Lung (tissue), 12 donors: ENCODE data around the gene CLCF1. TPM values are rescaled to one million over a fixed set of nuclear protein-coding genes. Genes with fewer than 3 reads are reported as not detected.
A peak's percentile ranks its signal among the peaks of the same experiment; 100 is the strongest.

Experiments used
- ATAC-seq: fragments of 200-7000 bp; cut with Tn5 transposase; one replicate; pipeline ENCODE4 v1.9.1; 2020; ENCODE audit warnings: moderate number of reproducible peaks; ENCODE audit not compliant: insufficient read depth, low FRiP score
- DNase-seq, 3 donors: peaks; one replicate each; pipeline ENCODE4 v3.0.0-alpha.2; 2013 to 2017
- H3K27ac ChIP-seq, 2 donors: one replicate each; pipeline ENCODE4 v1.5.1; 2013; ENCODE audit warnings: mild to moderate bottlenecking in 2 of 2, moderate library complexity in 2 of 2, control low read depth in 1 of 2, inconsistent platforms in 1 of 2, low read depth in 1 of 2, low read length in 1 of 2
- H3K27me3 ChIP-seq, 3 donors: one replicate each; pipeline ENCODE4 v1.5.1; 2013; ENCODE audit warnings: low read length in 2 of 3; ENCODE audit not compliant: control insufficient read depth in 3 of 3, insufficient read depth in 3 of 3
- H3K36me3 ChIP-seq, 4 donors: one replicate each; pipeline ENCODE4 v1.5.1; 2013; ENCODE audit warnings: low read length in 4 of 4, mild to moderate bottlenecking in 1 of 4, moderate library complexity in 1 of 4; ENCODE audit not compliant: control insufficient read depth in 4 of 4, insufficient read depth in 4 of 4
- H3K4me1 ChIP-seq, 5 donors: one replicate each; pipeline ENCODE4 v1.5.1; 2013; ENCODE audit warnings: low read length in 5 of 5, mild to moderate bottlenecking in 2 of 5, moderate library complexity in 1 of 5; ENCODE audit not compliant: control insufficient read depth in 5 of 5, insufficient read depth in 5 of 5
- H3K4me3 ChIP-seq: one replicate; pipeline ENCODE4 v1.5.1; 2013; ENCODE audit warnings: mild to moderate bottlenecking, control low read depth, moderate library complexity
- H3K9ac ChIP-seq, 2 donors: one replicate each; pipeline ENCODE4 v1.5.1; 2013; ENCODE audit warnings: low read length in 2 of 2, control low read depth in 1 of 2; ENCODE audit not compliant: insufficient read depth in 1 of 2
- H3K9me3 ChIP-seq, 4 donors: one replicate each; pipeline ENCODE4 v1.5.1; 2013; ENCODE audit warnings: low read length in 3 of 4, mild to moderate bottlenecking in 1 of 4, moderate library complexity in 1 of 4; ENCODE audit not compliant: control insufficient read depth in 4 of 4, insufficient read depth in 3 of 4
- CTCF ChIP-seq: IDR thresholded peaks from 2 replicates; pipeline ENCODE4 v1.5.1; 2012; ENCODE audit warnings: mild to moderate bottlenecking; ENCODE audit errors: control extremely low read depth, extremely low read depth
- WGBS, 2 donors: extraction: QIAGEN DNeasy Blood & Tissue Kit; methylation state at CpG; one replicate each; pipeline ENCODE4 v1.1.7; 2013; 5-methylcytosine and 5-hydroxymethylcytosine counted together
- polyA plus RNA-seq, 2 donors: library from polyadenylated mRNA; stranded (reverse); fragments of 200-250 nt; gene quantifications; one replicate each; pipeline ENCODE4 v1.2.1, GENCODE V29; 2013
- total RNA-seq, 2 donors: library from RNA; depleted of rRNA in 1 of 2; stranded (reverse); fragments of >200 nt in 1 of 2; gene quantifications; one replicate each; pipeline ENCODE4 v1.2.1, GENCODE V29; 2014 to 2021
- donor health status: control.
- donor health status: control.
- donor health status: Bipolar disorder and iron deficiency.
- donor health status: healthy.
- donor health status: DM: yes; HTN: yes; CAD: no.

The CLCF1 gene
- total and polyA plus RNA-seq, 4 donors = 3.5 to 10.0 (median 8.7) TPM

- peaks cover 0 to 46% (median 19%) of the 10 kb centered on the region in 5 donors for H3K4me1 ChIP-seq
- peak in 1 of 3 donors; percentile 42 for DNase-seq
Observed at GRCh38 chr11:67354075-67355022, 19.0 kb downstream of the CLCF1 start.

GRCh38 chr11:67353317-67354074, 19.9 kb downstream of the CLCF1 start, which contains the start of gene POLD4:
Gene POLD4, minus strand, starts transcription at chr11:67353546. Its CDS starts 147 bp downstream, at chr11:67353399.
- 0 to 1% methylated on average over 37 of the region's 37 CpGs for WGBS, 2 donors
- H3K9ac ChIP-seq = peak within 1 kb of the TSS; percentile 50 to 65
- ATAC-seq = peak; percentile 89
- DNase-seq = peak; percentile 97 to 98 (median 98)
- H3K4me3 ChIP-seq = peak within 1 kb of the TSS; percentile 71
- peaks cover 0 to 45% (median 19%) of the 10 kb centered on the region in 5 donors for H3K4me1 ChIP-seq
- H3K9me3 ChIP-seq = no peaks in the 10 kb centered on the region
- no peaks in the 10 kb centered on the region for H3K27me3 ChIP-seq
- H3K27ac ChIP-seq = peak within 1 kb of the TSS; percentile 97 to 100
- peaks cover 0 to 3% (median 0%) of the 10 kb centered on the region in 4 donors for H3K36me3 ChIP-seq
- no peak for TF ChIP-seq CTCF

More at GRCh38 chr11:67354075-67355022, 19.0 kb downstream of the CLCF1 start:
- Histone ChIP-seq H3K27me3 (no peaks in the 10 kb centered on the region), H3K9ac (peak overlapping the region in 1 of 2 donors; percentile 46), H3K27ac (peak overlapping the region; percentile 94 to 97), H3K4me3 (no peak overlapping the region), H3K36me3 (peaks cover 0 to 3% (median 0%) of the 10 kb centered on the region in 4 donors), H3K9me3 (no peaks in the 10 kb centered on the region)
- 30 to 48% methylated on average over 8 of the region's 8 CpGs for WGBS, 2 donors
- ATAC-seq = peak; percentile 27
- TF ChIP-seq CTCF = no peak

GRCh38 chr11:67352546-67353316, 20.7 kb downstream of the CLCF1 start:
- Histone ChIP-seq H3K9ac (peak overlapping the region; percentile 50 to 65), H3K4me3 (peak overlapping the region; percentile 71), H3K27ac (peak overlapping the region; percentile 97 to 100), H3K9me3 (no peaks in the 10 kb centered on the region), H3K27me3 (no peaks in the 10 kb centered on the region), H3K4me1 (peaks cover 0 to 37% (median 15%) of the 10 kb centered on the region in 5 donors), H3K36me3 (peaks cover 0 to 5% (median 0%) of the 10 kb centered on the region in 4 donors)
- WGBS, 2 donors = 10 to 21% methylated on average over 22 to 25 of the region's 25 CpGs
- ATAC-seq (peak; percentile 2), DNase-seq (no peak)
- no peak for TF ChIP-seq CTCF
